SK-N-SH treated with all-trans-retinoic acid at 6 μM for 48 hours (cell line): Measurements from ENCODE around the gene PCGF5.

ENCODE experiments used
- BACH2 ChIP-seq: fragments of 250-450 bp; sonication (Bioruptor Pico); IDR thresholded peaks from 2 replicates; pipeline ENCODE4 v1.9.0; 2021; ENCODE audit warnings: mild to moderate bottlenecking, borderline replicate concordance
- OSR1 ChIP-seq: fragments of 250-450 bp; sonication (Bioruptor Pico); IDR thresholded peaks from 2 replicates; pipeline ENCODE4 v1.8.0; 2022; ENCODE audit warnings: moderate library complexity, mild to moderate bottlenecking, inconsistent platforms
- ZFP3 ChIP-seq: fragments of 250-450 bp; sonication (Bioruptor Pico); IDR thresholded peaks from 2 replicates; pipeline ENCODE4 v1.5.0; 2020; ENCODE audit warnings: mild to moderate bottlenecking, moderate library complexity

DNA sequence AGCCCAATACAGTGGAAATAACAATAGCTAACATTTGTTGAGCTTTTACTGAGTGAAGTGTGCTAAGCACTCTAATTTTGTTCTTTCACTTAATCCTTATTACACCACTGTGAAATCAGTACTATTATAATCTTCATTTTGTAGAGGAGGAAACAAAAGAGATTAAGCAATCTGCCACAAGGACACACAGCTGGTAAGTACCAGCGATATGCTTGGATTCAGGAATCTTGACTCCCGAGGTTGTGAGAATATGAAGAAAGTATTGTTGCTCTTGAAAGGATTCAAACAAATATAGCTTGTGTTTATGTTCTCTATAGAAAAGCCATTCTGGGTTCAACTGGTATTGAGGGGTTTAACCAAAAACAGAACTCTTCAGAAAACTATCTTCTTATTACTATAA lies 96.0 kb downstream of the PCGF5 start:
- TF ChIP-seq ZFP3 (CRISPR knock-in tag) (no peak), OSR1 (CRISPR knock-in tag) (no peak), BACH2 (no peak)
